Measurements from ENCODE around the gene PPP1R9B. TPM values are rescaled to one million over a fixed set of nuclear protein-coding genes. Genes with fewer than 3 reads are reported as not detected.
A peak's percentile ranks its signal among the peaks of the same experiment; 100 is the strongest.

Gene PPP1R9B
- total RNA-seq, 4 donors from 2014 or later: 9.2 to 65.3 (median 20.6) TPM

GRCh38 chr17:50192144-50192617 is 41.7 kb upstream of the PPP1R9B start:
- no peak for DNase-seq
- Histone ChIP-seq H3K4me1 (peaks cover 0 to 29% of the 10 kb centered on the region in 2 donors), H3K27me3 (no peaks in the 10 kb centered on the region), H3K4me3 (no peak overlapping the region), H3K9me3 (no peaks in the 10 kb centered on the region), H3K36me3 (no peaks in the 10 kb centered on the region), H3K27ac (peak overlapping the region; percentile 82 to 96)
- intact Hi-C loops (cut with DNase I; ENCODE audit: low total_unique reads): no loop called here
- TF ChIP-seq POLR2A (IDR thresholded peaks at IDR 0.05): no peak
- TF ChIP-seq, protein P1, sequence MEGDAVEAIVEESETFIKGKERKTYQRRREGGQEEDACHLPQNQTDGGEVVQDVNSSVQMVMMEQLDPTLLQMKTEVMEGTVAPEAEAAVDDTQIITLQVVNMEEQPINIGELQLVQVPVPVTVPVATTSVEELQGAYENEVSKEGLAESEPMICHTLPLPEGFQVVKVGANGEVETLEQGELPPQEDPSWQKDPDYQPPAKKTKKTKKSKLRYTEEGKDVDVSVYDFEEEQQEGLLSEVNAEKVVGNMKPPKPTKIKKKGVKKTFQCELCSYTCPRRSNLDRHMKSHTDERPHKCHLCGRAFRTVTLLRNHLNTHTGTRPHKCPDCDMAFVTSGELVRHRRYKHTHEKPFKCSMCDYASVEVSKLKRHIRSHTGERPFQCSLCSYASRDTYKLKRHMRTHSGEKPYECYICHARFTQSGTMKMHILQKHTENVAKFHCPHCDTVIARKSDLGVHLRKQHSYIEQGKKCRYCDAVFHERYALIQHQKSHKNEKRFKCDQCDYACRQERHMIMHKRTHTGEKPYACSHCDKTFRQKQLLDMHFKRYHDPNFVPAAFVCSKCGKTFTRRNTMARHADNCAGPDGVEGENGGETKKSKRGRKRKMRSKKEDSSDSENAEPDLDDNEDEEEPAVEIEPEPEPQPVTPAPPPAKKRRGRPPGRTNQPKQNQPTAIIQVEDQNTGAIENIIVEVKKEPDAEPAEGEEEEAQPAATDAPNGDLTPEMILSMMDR (IDR thresholded peaks at IDR 0.05): no peak

GRCh38 chr17:50191359-50192143 is 41.1 kb upstream of the PPP1R9B start:
- Histone ChIP-seq H3K9me3 (no peaks in the 10 kb centered on the region), H3K4me1 (peaks cover 0 to 24% of the 10 kb centered on the region in 2 donors), H3K36me3 (no peaks in the 10 kb centered on the region), H3K27ac (peak overlapping the region; percentile 82 to 96), H3K4me3 (no peak overlapping the region), H3K27me3 (no peaks in the 10 kb centered on the region)
- intact Hi-C loops (cut with DNase I; ENCODE audit: low total_unique reads): no loop called here
- TF ChIP-seq, protein P1 (IDR thresholded peaks at IDR 0.05): no peak
- no peak for TF ChIP-seq POLR2A (IDR thresholded peaks at IDR 0.05)
- no peak for DNase-seq

DNA sequence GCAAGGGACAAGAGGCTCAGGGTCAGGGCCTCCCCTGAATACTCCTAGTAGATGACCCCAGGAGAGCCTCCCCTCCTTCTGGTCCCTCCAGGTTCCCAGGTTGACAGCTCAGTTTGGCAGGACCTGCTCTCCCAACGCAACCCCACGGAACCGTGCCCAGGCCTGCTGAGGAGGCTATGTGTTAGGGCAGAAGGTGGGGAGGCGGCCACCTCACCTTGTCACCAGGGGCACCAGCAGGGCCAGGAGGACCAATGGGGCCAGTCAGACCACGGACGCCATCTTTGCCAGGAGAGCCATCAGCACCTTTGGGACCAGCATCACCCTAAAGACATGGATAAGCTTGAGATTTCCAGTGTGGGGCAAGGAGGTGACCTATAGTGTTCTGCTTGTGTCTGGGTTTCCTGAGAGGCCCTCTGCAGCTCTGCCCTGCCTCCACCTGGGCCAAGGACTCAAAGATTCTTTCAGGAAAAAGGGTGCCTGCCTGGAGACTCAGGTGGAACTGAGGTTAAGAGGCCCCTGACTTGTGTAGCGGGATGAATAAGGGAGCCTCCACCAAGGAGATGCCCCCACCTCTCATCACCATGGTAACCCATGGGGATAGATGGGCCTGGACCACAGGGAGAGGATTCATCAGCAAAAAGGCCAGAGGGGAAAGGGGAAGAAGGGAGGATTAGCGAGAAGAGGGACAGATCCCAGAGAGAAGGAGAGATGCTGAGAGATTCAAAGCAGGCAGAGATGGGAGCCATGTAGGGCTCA is 40.3 kb upstream of the PPP1R9B start:
- H3K4me3 ChIP-seq: no peak overlapping the region
- intact Hi-C loops (cut with DNase I; ENCODE audit: low total_unique reads): no loop called here
- H3K4me1 ChIP-seq: peaks cover 0 to 20% of the 10 kb centered on the region in 2 donors
- no peaks in the 10 kb centered on the region for H3K9me3 ChIP-seq
- no peak for DNase-seq
- no peaks in the 10 kb centered on the region for H3K36me3 ChIP-seq
- H3K27me3 ChIP-seq: no peaks in the 10 kb centered on the region
- peak overlapping the region; percentile 82 to 96 for H3K27ac ChIP-seq
- TF ChIP-seq, protein P1 (IDR thresholded peaks at IDR 0.05): no peak
- no peak for TF ChIP-seq POLR2A (IDR thresholded peaks at IDR 0.05)

DNA sequence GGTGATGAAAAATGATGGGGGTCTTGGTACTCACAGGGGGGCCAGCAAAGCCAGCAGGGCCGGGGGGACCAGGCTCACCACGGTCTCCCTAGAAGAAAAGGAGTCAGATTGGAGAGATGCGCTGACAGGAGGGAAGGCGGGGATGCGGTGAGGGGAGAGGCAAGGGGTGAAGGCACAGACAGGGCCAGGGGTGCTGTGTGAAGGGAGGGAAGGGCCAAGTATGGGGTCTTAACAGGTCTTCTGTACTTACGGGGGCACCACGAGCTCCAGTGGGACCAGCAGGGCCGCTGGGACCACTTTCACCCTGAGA is 39.8 kb upstream of the PPP1R9B start:
- Histone ChIP-seq H3K27ac (peak overlapping the region; percentile 82 to 96), H3K27me3 (no peaks in the 10 kb centered on the region), H3K4me1 (peaks cover 0 to 20% of the 10 kb centered on the region in 2 donors), H3K9me3 (no peaks in the 10 kb centered on the region), H3K4me3 (no peak overlapping the region), H3K36me3 (no peaks in the 10 kb centered on the region)
- intact Hi-C loops (cut with DNase I; ENCODE audit: low total_unique reads): no loop called here
- TF ChIP-seq, protein P1 (IDR thresholded peaks at IDR 0.05): no peak
- TF ChIP-seq POLR2A (IDR thresholded peaks at IDR 0.05): no peak
- DNase-seq: no peak

Measured in uterus (tissue), 4 donors.